Kasumi-1 (cell line): ENCODE measurements around the gene ACOT13.
"Not testable (repeated sequence)": the region's sequence is repeated elsewhere in the genome, so short reads cannot be mapped to it uniquely, and the experiment has no call there.

Experiments
- DNase-seq, 2 experiments: peaks; one replicate each; lab custom pipeline; 2025; lab: John Stamatoyannopoulos, UW

Gene ACOT13

DNA sequence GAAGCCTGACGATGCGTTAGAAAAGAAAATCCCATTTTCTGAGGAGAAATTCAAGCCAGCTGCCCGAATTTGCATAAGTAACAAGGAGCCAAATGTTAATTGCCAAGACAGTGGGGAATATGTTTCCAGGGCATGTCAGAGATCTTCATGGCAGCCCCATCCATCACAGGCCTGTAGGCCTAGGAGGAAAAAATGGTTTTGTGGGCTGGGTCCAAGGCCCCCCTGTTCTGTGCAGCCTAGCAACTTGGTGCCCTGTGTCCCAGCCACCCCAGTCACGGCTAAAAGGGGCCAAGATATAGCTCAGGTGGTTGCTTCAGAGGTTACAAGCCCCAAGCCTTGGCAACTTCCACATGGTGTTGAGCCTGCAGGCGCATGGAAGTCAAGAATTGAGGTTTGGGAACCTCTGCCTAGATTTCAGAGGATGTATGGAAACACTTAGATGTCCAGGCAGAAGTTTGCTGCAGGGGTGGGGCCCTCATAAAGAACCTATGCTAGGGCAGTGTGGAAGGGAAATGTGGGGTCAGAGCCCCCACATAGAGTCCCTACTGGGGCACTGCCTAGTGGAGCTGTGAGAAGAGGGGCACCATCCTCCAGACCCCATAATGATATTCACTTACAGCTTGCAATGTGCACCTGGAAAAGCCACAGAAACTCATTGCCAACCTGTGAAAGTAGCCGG, 64.7 kb downstream of the ACOT13 start:
- not testable (repeated sequence) for DNase-seq

DNA sequence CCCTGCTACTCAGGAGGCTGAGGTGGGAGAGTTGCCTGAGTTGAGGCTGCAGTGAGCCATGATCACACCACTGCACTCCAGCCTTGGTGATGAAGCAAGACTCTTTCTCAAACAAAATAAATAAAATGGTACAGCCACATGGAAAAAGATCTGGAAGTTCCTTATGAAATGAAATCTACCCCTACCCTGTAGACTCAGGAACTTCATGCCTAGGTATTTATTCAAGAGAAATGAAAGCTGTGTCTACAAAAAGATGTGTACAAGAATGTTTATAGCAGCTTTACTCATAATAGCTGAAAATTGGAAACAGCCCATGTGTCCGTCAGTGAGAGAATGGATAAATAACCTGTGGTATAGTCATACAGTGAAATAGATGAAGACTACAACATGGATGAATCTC, 67.3 kb downstream of the ACOT13 start:
- DNase-seq = no peak

DNA sequence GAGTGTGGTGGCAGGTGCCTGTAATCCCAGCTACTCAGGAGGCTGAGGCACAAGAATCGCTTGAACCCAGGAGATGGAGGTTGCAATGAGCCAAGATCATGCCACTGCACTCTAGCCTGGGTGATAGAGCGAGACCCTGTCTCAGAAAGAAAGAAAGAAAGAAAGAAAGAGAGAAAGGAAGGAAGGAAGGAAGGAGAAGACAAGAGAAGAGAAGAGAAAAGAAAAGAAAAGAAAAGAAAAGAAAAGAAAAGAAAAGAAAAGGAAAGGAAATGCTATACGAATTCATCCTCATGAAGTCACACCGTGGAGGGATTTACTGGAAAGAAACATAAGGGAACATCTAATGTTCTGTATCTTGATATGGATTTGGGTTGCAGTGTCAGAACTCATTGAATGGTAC, 67.8 kb downstream of the ACOT13 start:
- not testable (repeated sequence) for DNase-seq

DNA sequence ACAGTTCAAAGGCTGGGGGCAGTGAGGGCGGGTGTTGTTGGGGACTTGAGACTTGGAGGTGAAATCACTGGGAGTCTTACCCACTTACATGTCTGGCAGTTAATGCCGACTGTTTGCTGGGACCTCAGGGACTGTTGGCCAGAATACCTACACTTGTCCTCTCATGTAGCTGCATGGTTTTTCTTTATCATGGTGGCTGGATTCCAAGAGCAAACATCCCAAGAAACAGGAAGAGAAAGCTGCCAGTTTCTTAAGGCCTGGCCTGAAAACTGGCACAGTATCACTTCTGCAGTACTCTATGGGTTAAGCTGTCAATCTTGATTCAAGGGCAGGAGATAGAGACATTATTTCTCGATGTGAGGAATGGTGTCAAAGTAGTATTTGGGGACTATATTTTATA, 71.9 kb downstream of the ACOT13 start:
- DNase-seq = no peak

DNA sequence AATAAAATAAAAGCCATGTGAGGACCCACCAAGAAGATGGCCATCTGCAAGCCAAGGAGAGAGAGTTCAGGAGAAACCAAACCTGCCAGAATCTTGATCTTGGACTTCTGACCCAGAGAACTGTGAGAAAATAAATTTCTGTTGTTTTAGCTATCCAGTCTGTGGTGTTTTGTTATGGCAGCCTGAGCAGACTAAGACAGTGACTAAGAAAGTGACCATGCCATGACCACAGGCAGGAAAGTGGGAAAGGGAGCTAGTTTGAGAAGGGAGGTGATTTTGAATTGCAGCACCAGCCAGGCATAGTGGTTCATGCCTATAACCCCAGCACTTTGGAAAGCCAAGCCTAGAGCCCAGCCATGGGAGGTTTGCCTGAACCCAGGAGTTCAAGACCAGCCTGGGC, 74.0 kb downstream of the ACOT13 start:
- no peak for DNase-seq

DNA sequence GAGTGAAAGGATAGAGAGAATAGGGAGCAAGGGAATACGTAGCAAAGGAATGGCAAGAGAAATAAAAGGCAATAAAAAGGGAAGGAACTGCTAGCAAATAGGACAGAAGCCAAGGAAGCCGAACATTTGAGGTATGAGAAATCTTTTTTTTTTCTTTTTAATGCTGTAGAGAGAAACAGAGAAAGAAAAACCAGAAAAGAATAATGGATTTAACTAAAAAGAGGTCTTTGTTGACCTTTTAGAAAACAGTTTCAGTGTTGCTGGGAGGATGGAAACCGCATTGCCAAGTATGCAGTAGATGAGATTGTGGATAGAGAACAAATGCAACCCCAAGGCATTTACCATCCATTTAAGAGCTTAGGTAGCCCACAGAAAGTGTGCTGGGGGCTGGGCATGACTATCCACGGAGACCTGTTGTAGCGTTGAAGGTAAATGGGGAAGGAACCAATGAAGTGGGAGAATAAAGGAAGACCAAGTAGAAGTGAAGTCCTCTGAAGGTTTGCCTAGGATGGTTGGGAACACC, 75.4 kb downstream of the ACOT13 start:
- DNase-seq = no peak

DNA sequence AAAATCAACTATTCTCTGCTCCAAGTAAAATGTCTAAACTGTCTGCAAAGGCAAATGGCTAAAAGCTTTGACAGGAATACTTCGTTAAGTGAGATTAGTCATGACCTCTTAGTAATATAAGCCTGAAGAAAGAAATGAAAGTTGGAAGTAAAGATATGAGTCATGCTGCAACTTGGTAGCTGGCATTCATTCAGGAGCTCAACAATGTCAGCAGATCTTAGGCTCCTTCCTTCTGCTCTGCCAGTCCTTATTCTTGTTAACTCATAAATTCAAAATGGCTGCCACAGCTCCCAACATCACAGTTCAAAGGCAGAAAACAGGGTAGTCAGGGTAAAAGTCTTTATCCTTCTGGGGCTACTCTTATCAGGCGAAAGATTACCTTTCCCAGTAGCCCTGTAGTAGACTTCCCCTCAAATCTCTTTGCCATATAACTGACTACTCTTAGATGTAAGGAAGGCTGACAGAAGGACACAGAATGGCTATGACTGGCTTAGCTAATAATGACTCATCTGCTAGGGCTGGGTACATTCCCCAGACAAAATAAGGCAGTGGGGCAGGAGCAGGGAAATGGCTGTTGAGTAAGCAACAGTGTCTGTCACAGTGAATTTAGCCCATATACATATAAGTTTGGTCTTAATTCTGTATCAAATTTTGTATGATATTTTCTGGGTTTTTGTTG, 76.5 kb downstream of the ACOT13 start:
- DNase-seq = peak; percentile 41 to 48

DNA sequence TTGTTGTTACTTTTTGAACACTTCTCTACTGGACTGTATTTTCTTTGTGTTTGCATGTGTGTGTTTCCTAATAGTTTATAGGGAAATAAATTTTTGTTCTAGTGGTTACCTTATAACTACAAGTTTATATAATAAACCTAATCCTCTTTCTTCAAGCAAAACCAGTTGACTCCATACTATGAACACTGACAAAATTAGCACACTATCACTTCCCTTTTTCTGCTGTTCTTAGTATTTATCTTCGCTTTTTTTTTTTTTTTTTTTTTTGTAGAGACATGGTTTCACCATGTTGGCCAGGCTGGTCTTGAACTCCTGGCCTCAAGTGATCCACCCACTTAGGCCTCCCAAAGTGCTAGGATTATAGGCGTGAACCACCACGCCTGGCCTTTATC, 77.1 kb downstream of the ACOT13 start:
- peak; percentile 49 to 64 for DNase-seq

DNA sequence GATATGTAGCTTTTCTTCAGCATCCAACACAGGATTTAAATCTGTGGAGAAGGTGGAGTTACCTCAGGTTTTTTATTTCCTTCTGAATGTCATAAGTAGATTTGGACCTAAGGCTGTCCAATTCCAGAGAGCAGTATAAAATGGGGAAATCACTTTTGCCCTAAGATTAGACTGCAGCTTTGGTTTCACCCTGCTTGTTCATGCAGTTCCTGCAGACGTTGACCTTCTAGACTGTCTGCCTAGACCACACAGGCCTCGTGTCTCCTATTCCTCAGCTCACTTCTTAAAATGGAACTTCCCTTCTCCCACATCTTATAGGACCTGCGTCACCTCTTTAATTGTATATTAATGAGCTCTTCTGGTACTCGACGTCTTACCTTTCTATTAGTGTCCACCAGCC, 78.0 kb downstream of the ACOT13 start:
- no peak for DNase-seq

DNA sequence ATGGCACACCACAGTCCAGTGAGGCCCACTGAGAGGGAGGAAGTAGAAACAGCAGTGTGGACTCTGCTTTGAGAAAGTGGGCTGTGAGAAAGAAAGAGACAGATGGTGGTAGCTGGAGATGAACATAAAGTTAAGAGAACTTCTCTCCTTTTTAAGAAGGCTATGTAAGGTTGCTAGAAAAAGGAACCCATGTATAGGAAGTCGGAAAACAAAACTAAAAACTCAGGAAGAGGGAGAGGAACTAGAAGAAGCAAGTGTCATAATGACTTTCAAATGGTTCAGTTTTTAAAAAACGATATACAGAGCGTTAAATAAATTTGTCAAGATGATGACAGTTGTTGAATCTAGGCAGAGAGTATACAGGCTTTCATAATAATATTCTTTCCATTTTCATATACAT, 82.4 kb downstream of the ACOT13 start:
- DNase-seq = peak in 1 of 2 experiments; percentile 13

DNA sequence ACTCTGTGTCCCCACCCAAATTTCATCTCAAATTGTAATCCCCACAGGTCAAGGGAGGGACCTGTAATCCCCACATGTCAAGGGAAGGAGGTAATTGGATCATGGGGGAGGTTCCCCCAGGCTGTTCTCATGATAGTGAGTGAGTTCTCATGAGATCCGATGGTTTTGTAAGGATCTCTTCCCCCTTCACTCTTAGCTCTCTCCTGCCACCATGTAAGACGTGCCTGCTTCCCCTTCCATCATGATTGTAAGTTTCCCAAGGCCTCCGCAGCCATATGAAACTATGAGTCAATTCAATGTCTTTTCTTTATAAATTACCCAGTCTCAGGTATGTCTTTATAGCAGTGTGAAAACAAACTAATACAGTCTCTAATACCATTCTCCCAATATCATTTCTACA, 84.0 kb downstream of the ACOT13 start:
- DNase-seq = not testable (repeated sequence)

DNA sequence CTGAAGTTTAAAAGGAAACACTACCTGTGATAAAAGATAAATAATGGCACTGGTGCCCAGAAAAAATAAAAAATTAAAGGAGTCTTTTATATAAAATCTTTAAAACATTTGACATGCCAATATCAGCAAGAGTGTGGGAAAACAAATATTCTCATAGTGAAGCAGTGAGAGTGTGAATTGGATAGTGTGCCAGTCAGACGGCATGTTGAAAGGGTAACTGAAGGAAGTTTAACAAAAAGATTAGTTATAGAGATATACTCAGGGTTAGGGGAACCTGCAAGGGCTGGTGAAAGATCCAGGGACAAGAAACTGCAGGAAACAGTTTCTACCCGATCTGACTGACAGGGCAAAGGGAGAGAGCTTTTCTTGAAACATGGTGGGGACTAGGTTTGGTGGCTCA, 85.6 kb downstream of the ACOT13 start:
- no peak for DNase-seq

DNA sequence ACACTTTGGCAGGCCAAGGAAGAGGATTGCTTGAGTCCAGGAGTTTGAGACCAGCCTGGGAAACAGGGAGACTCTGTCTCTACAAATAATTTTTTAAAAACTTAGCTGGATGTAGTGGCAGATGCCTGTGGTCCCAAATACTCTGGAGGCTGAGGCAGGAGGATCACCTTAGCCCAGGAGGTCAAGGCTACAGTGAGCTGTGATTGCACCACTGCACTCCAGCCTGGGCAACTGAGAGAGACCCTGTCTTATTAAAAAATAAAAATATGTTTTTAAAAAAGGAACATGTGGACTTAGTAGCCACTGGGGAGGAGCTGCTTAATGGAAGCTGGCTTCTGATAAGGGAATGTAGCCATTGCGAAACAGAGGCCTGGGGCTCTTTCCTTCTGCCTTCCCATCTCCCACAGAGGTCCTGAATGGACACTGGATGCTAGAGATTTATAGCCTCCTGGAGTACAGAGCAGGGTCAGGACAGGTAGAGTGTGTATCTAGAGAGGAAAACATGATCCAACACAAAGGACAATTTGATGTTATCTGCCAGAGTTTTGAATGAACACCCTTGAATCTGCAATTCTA, 86.1 kb downstream of the ACOT13 start:
- no peak for DNase-seq

DNA sequence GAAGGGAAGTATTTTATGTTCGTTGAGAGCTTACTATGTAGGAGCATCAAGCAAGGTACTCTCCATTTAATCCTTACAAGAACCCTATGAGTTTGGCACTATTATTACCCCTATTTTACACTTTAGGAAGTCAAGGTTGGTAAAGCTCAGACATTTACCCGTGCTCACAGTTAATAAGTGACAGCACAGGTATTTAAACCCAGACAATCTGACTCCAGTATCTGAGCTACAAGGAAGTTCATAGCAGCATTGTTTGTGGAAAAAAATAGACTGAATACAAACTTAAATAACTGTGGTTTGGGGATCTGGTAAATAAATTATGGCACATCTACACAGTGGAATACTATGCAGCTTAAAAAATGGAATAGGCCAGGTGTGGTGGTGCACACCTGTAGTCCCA, 86.7 kb downstream of the ACOT13 start:
- DNase-seq = no peak

DNA sequence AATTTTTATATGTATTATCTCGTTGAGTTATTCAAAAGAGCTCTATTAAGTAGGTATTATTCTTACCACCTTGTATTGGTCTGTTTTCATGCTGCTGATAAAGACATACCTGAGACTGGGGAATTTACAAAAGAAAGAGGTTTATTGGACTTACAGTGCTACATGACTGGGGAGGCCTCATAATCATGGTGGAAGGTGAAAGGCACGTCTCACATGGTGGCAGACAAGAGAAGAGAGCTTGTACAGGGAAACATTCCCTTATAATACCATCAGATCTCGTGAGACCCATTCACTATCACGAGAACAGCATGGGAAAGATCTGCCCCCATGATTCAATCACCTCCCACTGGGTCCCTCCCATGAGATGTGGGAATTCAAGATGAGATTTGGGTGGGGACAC, 87.5 kb downstream of the ACOT13 start:
- DNase-seq = not testable (repeated sequence)
